HG02870 (cell line): Measurements from ENCODE around the gene CETN1.

Experiments used
- ATAC-seq: cut with Tn5 transposase; IDR thresholded peaks from one replicate; pipeline ENCODE4 v1.9.1; 2021; ENCODE audit warnings: mild to moderate bottlenecking, moderate library complexity; ENCODE audit not compliant: unreplicated experiment

The CETN1 gene

GRCh38 chr18:621291-622043 lies 41.3 kb downstream of the CETN1 start:
- no peak for ATAC-seq

DNA sequence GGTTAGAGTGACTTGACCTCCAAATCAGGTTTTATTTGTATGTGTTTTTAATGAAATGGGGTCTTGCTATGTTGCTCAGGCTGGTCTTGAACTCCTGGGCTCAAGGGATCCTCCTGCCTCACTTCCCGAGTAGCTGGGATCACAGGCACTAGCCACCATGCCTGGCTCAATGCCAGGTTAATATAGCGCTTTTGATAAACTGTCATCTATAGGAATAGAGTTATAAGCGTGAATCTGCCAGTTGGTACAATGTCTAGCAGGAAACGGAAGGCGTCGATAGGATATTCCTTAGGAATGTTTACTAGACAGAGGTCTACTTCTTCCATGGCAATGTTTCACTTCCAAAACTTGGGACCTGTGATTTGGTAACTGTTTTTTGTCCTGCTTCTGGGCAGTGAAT lies 42.1 kb downstream of the CETN1 start:
- ATAC-seq: no peak

DNA sequence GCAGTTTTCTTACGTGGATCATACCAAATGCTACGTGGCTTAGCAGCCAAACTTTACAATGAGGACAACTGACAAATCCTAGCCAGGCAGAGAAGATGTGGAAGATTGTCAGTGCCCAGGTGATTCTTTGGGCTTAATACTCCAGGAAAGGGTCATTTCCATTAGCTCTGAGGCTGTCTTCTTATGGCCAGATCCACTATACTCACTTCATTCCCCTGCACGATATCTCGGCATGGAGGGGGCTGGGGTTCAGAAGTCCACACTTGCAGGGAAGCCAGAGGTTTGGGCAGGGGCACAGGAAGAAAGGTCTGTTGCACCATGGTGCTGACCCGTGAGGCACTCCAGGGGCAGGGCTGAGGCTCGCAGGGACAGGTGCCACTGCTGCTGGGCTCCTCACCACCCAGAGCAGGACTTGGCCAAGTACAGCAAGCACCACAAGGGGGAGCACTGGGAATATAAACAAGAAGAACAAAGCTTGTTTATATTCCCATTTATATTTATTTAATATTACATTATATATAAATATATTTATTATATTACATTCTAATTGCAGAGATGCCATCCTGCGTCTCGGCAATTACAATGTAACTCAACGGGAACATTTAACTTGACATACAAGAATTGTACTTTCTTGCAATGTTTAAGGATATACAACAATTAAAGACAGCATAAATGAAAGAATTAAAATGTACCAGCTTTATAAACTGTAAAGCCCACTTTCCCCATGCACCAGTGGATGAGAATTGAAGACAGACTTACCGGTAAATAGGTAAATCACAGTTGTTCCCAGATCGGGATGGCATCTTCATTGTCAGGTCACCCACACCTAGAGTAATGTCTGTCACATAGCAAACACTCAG lies 43.8 kb downstream of the CETN1 start:
- ATAC-seq: peak; percentile 55

DNA sequence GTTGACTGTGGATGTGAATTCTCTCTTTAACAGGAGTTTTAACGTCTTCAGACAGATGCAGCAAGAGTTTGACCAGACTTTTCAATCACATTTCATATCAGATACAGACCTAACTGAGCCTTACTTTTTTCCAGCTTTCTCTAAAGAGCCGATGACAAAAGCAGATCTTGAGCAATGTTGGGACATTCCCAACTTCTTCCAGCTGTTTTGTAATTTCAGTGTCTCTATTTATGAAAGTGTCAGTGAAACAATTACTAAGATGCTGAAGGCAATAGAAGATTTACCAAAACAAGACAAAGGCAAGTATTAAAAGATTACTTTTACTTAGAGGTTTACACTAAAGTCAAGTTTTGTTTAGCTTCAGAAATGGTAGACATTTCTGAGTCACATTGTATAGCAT lies 47.1 kb downstream of the CETN1 start:
- ATAC-seq: no peak

GRCh38 chr18:629269-630150 lies 49.3 kb downstream of the CETN1 start:
- no peak for ATAC-seq

GRCh38 chr18:631560-631959 lies 51.4 kb downstream of the CETN1 start:
- no peak for ATAC-seq
